Astrocyte (in vitro differentiated cells and primary cell): ENCODE results near the gene INPP5A. TPM values are rescaled to one million over a fixed set of nuclear protein-coding genes. Genes with fewer than 3 reads are reported as not detected.
A peak's percentile ranks its signal among the peaks of the same experiment; 100 is the strongest.

Experiments used
- DNase-seq: peaks from one replicate; pipeline ENCODE4 v3.0.0-alpha.2; 2010; ENCODE audit warnings: low read depth
- FAIRE-seq: peaks from 2 replicates; lab custom pipeline; 2011; peaks lifted over from hg19 to GRCh38; lab: Jason Lieb, UNC
- H2AFZ ChIP-seq: 2 replicates; pipeline ENCODE4 v1.6.0; 2012; ENCODE audit warnings: low read depth, low read length, inconsistent platforms
- H3K27ac ChIP-seq: 2 replicates; pipeline ENCODE4 v1.5.1; 2011; ENCODE audit warnings: low read depth, low read length, inconsistent platforms
- H3K27me3 ChIP-seq: 2 replicates; pipeline ENCODE4 v1.6.0; 2011; ENCODE audit warnings: low read length, inconsistent platforms; ENCODE audit not compliant: insufficient read depth
- H3K36me3 ChIP-seq: 2 replicates; pipeline ENCODE4 v1.5.1; 2011; ENCODE audit warnings: low read length, inconsistent platforms; ENCODE audit not compliant: insufficient read depth
- H3K4me1 ChIP-seq: 2 replicates; pipeline ENCODE4 v1.5.1; 2011; ENCODE audit warnings: low read length, inconsistent platforms; ENCODE audit not compliant: insufficient read depth
- H3K4me2 ChIP-seq: 2 replicates; pipeline ENCODE4 v1.6.0; 2012; ENCODE audit warnings: low read length, inconsistent platforms
- H3K4me3 ChIP-seq: 2 replicates; pipeline ENCODE4 v1.5.1; 2011; ENCODE audit warnings: low read depth, mild to moderate bottlenecking, low read length, inconsistent platforms; ENCODE audit not compliant: insufficient read depth
- H3K79me2 ChIP-seq: 2 replicates; pipeline ENCODE4 v1.6.0; 2012; ENCODE audit warnings: mild to moderate bottlenecking, low read length, inconsistent platforms; ENCODE audit not compliant: insufficient read depth
- H3K9ac ChIP-seq: 2 replicates; pipeline ENCODE4 v1.6.0; 2012; ENCODE audit warnings: mild to moderate bottlenecking, low read length, inconsistent platforms
- H3K9me3 ChIP-seq: 2 replicates; pipeline ENCODE4 v1.5.1; 2012; ENCODE audit warnings: low read depth, mild to moderate bottlenecking, low read length, inconsistent platforms; ENCODE audit not compliant: insufficient read depth
- H4K20me1 ChIP-seq: 2 replicates; pipeline ENCODE4 v1.6.0; 2012; ENCODE audit warnings: low read length, inconsistent platforms; ENCODE audit not compliant: insufficient read depth
- H3K27ac Mint-ChIP-seq: one replicate; pipeline ENCODE4 v1.8.0; 2021; ENCODE audit warnings: mild to moderate bottlenecking, mixed read lengths; ENCODE audit not compliant: unreplicated experiment
- H3K27me3 Mint-ChIP-seq: one replicate; pipeline ENCODE4 v1.8.0; 2021; ENCODE audit warnings: low read depth, mixed read lengths; ENCODE audit not compliant: unreplicated experiment
- H3K36me3 Mint-ChIP-seq: one replicate; pipeline ENCODE4 v1.8.0; 2021; ENCODE audit warnings: low read depth, mixed read lengths; ENCODE audit not compliant: unreplicated experiment
- H3K4me1 Mint-ChIP-seq: one replicate; pipeline ENCODE4 v1.8.0; 2021; ENCODE audit warnings: low read depth, mixed read lengths; ENCODE audit not compliant: unreplicated experiment
- H3K4me3 Mint-ChIP-seq: one replicate; pipeline ENCODE4 v1.8.0; 2021; ENCODE audit warnings: mild to moderate bottlenecking, moderate library complexity, mixed read lengths; ENCODE audit not compliant: unreplicated experiment
- H3K9me3 Mint-ChIP-seq: one replicate; pipeline ENCODE4 v1.8.0; 2021; ENCODE audit warnings: mild to moderate bottlenecking, mixed read lengths; ENCODE audit not compliant: unreplicated experiment
- CTCF ChIP-seq: IDR thresholded peaks from 2 replicates; pipeline ENCODE4 v1.5.1; 2011; ENCODE audit warnings: low read depth, mild to moderate bottlenecking, inconsistent platforms, low read length, moderate library complexity; ENCODE audit not compliant: insufficient read depth
- EZH2 ChIP-seq: IDR thresholded peaks from 2 replicates; pipeline ENCODE4 v1.6.1; 2012; ENCODE audit warnings: mild to moderate bottlenecking, low read length, inconsistent platforms; ENCODE audit not compliant: insufficient read depth
- total RNA-seq: library from RNA; stranded (reverse); gene quantifications from 2 replicates; pipeline ENCODE4 v1.2.1, GENCODE V29; 2021

Gene INPP5A
- total RNA-seq, 1 donor from 2014 or later: 39.1 TPM

DNA sequence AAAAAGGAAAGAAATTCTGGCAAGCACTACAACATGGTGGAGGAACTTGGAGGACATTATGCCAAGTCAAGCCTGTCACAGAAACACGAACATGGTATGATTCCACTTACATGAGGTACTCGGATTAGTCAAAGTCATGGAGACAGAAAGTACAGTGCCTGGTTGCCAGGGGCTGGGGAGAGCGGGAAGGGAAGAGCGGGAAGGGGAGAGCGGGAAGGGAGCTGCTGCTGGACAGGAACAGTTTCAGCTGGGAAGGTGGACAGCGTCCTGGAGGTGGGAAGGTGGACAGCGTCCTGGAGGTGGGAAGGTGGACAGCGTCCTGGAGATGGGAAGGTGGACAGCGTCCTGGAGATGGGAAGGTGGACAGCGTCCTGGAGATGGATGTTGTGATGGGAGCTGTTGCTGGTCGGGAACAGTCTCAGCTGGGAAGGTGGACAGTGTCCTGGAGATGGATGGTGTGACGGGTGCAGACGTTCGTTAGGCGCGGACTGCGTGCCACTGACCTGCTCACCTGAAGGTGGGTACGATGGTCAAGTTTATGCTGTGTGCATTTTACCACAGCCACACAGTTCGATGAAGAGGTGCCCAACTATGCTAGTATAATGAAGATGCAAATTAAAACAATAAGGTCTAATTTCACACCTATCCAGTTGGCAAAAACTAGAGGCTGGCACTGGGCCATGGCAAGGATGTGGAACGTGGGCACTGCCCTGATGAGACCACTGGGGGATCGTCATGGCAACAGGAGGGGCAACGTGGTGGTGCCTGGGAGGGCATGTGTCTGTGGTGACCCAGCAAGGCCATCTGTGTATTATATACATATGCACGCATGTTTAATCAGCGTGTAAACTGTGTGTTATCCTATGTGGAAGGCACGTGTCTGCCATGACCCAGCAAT lies 144.5 kb downstream of the INPP5A start:
- no peak overlapping the region for H3K4me3 ChIP-seq
- peaks cover 47% of the 10 kb centered on the region for H4K20me1 ChIP-seq
- no peaks in the 10 kb centered on the region for H3K36me3 ChIP-seq
- H2AFZ ChIP-seq: no peak overlapping the region
- Mint-ChIP-seq H3K4me1 (peaks cover 7% of the 10 kb centered on the region), H3K27me3 (no peaks in the 10 kb centered on the region), H3K9me3 (no peaks in the 10 kb centered on the region), H3K27ac (no peak overlapping the region), H3K36me3 (peaks cover 8% of the 10 kb centered on the region), H3K4me3 (no peak overlapping the region)
- H3K9ac ChIP-seq: no peak overlapping the region
- H3K27me3 ChIP-seq: no peaks in the 10 kb centered on the region
- DNase-seq (no peak), FAIRE-seq (no peak)
- no peak overlapping the region for H3K4me2 ChIP-seq
- H3K9me3 ChIP-seq: no peaks in the 10 kb centered on the region
- peaks cover 42% of the 10 kb centered on the region for H3K79me2 ChIP-seq
- no peak overlapping the region for H3K27ac ChIP-seq
- H3K4me1 ChIP-seq: peaks cover 32% of the 10 kb centered on the region
- no peak for TF ChIP-seq CTCF
- no peak for TF ChIP-seq EZH2

GRCh38 chr10:132684164-132684891 lies 146.7 kb downstream of the INPP5A start:
- H3K36me3 Mint-ChIP-seq: peaks cover 8% of the 10 kb centered on the region
- Histone ChIP-seq H3K36me3 (no peaks in the 10 kb centered on the region), H4K20me1 (peaks cover 50% of the 10 kb centered on the region), H3K4me1 (peaks cover 26% of the 10 kb centered on the region), H3K79me2 (peaks cover 49% of the 10 kb centered on the region), H3K27me3 (no peaks in the 10 kb centered on the region), H2AFZ (no peak overlapping the region), H3K4me2 (peak overlapping the region; percentile 69), H3K27ac (peak overlapping the region; percentile 75), H3K9me3 (no peaks in the 10 kb centered on the region), H3K4me3 (no peak overlapping the region), H3K9ac (peak overlapping the region; percentile 57)
- no peak overlapping the region for H3K27ac Mint-ChIP-seq
- H3K4me3 Mint-ChIP-seq: no peak overlapping the region
- no peak for TF ChIP-seq CTCF
- no peak for TF ChIP-seq EZH2
- peaks cover 7% of the 10 kb centered on the region for H3K4me1 Mint-ChIP-seq
- DNase-seq (peak; percentile 47), FAIRE-seq (no peak)
- no peaks in the 10 kb centered on the region for H3K9me3 Mint-ChIP-seq
- H3K27me3 Mint-ChIP-seq: no peaks in the 10 kb centered on the region
